CD4-positive, alpha-beta T cell treated with Interleukin-10 for 1 hour (primary cell): ENCODE results near the gene SEMA3B.
"Not testable (repeated sequence)": the region's sequence is repeated elsewhere in the genome, so short reads cannot be mapped to it uniquely, and the experiment has no call there.

Source experiments
- DNase-seq: peaks from one replicate; pipeline ENCODE4 v3.0.0-alpha.2; 2020

The SEMA3B gene

GRCh38 chr3:50260027-50260941 is 8.7 kb upstream of the SEMA3B start:
- peak; percentile 87 for DNase-seq

DNA sequence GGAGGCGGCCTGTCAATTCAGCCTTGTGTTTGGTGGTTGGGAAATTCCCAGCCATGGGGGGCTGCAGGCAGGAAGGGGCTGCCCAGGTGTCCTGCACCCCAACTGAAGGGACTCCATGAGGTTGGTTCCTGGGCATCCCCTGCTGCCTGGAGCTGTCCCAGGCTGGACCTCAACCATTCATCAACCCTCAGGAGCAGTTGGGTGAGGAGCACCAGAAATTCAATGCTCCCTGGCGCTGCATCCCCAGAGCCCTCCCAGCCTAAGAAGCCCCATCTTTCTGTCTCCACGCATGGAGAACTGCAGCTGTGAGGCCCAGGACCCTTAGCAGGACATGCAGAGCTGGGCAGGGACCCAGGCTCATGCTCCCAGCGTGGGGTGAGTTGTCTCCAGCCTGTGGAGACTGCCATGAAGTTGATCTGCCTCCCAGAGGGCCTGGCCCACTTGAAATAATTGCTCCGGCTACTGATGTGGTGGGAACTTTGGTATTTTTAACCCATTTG is 8.0 kb upstream of the SEMA3B start:
- no peak for DNase-seq

- no peak for DNase-seq
These were observed 7.4 kb upstream of the SEMA3B start for GRCh38 chr3:50261505-50261904.

- not testable (repeated sequence) for DNase-seq
These were observed 6.7 kb upstream of the SEMA3B start for GRCh38 chr3:50262200-50262599.

DNA sequence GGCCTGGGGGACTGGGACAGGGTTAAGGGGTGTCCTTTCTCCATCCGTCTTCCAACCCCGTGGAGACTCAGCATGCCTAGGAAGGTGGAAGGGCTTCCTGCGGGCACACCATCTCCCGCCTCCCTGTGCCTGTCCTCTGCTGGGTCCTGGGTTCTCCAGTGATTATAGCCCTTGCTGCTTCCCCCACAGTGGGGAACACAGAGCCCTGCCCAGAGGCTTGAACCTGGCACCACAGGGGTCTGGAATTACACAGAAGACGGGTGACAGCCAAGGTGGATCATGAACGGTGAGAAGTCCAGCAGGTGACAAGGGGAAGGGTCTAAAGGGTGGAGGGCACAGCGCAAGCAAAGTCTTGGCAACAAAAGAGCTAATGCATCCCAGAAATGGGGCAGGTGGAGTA is 6.2 kb upstream of the SEMA3B start:
- DNase-seq = no peak

DNA sequence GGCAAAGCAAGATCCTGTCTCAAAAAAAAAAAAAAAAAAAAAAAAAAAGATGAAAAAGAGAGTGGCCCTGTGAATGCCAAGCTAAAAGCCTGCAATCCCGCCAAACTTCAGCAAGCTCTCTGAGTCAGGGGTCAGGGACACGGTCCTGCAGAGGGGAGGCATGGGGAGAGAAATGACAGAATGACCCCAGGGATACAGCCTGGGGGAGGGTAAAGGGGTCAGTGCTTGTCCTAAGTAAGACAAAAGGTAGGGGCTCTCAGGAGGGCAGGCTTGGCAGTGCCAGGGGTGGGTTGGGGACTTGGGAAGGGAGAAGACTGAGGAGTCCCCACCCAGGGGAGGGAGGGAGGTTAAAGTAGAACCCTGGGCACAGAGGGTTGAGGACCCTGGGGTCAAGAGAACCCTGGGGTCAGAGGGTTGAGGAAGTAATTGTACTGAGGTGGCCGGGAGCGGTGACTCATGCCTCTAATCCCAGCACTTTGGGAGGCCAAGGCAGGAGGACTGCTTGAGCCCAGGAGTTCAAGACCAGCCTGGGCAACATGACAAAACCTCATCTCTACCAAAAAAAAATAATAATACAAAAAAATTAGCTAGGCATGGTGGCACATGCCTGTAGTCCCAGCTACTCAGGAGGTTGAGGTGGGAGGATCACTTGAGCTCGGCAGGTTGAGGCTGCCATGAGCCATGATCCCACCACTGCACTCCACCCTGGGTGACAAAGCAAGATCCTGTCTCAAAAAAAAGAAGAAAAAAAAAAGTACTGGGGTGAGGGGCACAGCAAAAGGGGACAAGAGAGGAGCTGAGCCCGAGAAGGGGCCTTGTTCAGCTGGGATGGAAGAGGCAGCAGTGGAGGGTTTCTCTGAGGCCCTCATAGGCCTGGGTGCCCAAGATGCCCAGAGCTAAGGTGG is 5.2 kb upstream of the SEMA3B start:
- no peak for DNase-seq

DNA sequence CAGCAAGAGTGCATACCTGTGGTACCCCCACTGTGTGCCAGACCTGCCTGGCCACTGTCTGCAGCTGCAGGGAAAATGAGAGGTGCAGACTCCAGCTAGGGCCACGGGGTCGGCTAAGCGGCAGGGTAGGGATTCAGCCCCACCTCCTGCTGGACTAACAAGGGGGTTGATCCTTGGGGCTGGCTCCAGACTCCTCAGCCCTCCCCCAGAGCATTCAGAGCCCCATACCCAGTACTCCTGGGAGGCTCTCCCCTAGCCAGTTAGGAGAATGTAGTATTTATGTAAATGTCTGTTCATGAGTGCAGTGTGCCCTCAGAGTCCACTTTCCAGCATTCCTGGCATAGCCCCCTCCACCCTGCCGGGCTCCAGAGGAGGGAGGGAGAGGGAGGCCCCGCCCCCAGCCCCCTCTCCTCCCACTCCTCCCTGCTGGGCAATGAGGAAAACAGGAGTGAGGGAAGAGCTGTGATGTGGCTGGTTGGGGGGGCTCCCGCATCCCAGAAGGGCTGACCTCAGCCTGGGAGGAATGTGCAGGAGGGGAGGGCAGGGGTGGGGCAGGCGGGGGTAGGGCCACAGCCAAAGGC is 4.5 kb upstream of the SEMA3B start:
- DNase-seq = no peak

DNA sequence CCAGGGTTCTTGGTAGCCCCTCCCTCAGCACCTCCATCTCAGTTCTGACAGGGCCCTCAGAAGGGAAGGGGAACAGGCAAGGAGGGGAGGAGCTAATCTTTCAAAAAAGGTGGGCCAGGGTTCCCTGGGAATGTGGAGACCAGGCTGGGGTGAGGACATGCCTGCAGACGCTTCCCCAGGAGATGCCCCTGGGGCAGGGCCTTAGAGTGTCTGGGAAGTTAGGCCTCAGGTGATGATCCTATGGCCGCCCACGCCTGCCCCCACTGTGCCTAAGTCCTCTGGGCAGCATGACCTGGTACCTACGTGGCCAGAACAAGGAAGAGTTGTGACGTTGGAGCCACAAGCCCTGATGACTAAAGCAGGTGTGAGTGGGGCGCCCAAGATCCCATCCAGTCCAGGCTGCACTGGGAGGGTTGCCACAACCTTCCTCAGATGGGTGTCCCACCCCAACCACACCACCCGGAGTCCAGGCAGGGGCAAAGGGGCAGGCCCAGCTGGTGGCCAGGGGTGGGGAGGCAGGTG is 3.9 kb upstream of the SEMA3B start:
- no peak for DNase-seq

DNA sequence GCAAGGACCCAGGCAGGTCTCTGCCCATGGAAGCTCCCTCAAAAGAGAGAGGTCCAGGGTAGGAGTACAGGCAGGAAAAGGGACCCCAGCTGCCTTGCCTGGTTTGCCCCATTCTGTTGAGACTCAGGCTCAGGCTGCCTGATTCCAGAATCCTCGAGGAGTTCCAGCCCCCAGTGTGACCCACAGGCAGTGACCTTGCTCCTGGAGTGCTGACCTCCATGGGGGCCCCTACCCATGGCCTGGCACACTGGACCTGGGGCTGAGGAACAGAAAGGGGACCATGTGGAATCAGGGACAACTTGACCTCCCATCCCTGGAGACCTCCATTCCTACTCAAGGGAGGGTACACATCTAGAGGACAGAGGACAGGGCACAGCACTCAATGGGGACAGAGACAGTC is 3.4 kb upstream of the SEMA3B start:
- no peak for DNase-seq

- no peak for DNase-seq
These were observed 2.9 kb upstream of the SEMA3B start for GRCh38 chr3:50266017-50266416.

GRCh38 chr3:50266836-50267235 is 2.1 kb upstream of the SEMA3B start:
- no peak for DNase-seq

DNA sequence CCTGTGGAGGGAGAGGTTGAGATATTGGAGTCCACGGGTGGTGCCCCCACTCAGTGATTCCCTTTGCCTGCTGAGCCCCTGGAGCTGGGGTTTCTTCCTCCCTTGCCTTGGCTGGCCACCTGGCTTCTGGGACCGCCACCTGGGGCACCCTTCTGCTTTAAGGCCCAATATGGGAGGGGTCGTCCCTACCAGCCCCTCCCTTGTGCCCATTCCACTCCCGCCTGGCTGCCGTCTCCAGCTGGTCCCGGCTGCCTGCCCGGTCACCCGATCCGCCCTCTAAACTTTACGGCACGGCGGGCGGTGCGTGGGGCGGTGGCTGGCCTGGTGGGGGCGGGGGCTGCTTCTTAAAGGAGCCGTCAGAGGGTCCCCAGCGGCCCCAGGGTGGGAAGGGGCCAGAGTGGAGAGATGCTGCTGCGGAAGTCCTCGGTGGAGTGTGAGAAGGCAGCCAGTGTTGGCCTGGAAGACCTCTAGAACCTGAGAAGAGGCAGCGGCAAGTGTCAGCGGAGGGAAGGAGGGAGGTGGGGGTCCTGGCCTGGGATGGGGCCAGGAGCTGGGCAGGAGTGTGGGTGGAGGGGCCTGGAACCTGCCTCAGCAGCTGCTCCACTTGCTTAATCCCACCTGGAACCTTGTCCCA is 1.6 kb upstream of the SEMA3B start:
- DNase-seq = no peak

GRCh38 chr3:50268276-50268675 is 671 bp upstream of the SEMA3B start:
- no peak for DNase-seq

- no peak for DNase-seq
These were observed 513 bp downstream of the SEMA3B start for GRCh38 chr3:50269460-50269859.

DNA sequence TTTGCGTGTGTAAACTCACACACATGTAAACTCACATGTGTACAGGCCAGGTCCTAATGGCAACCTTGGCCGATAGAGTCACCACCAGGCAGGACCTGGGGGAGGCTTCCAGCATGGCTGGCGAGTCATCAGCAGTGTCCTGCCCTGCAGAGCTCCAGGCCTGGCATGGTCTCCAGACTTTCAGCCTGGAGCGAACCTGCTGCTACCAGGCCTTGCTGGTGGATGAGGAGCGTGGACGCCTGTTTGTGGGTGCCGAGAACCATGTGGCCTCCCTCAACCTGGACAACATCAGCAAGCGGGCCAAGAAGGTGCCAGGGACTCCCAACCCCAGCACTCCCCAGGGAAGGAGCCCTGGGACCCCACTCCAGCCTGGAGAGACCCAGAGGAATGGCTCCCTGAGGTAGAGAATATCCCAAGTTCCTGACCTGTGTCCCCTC is 1.0 kb downstream of the SEMA3B start:
- no peak for DNase-seq

GRCh38 chr3:50270422-50271224 is 1.7 kb downstream of the SEMA3B start:
- DNase-seq = no peak

- no peak for DNase-seq
These were observed 2.5 kb downstream of the SEMA3B start for GRCh38 chr3:50271314-50271936.

GRCh38 chr3:50272538-50272910 is 3.6 kb downstream of the SEMA3B start:
- DNase-seq = not testable (repeated sequence)

GRCh38 chr3:50272911-50273688 is 4.2 kb downstream of the SEMA3B start:
- DNase-seq = peak; percentile 86

- no peak for DNase-seq
These were observed 4.7 kb downstream of the SEMA3B start for GRCh38 chr3:50273689-50274065.
